Keratinocyte (primary cell): ENCODE data around the gene ZNF362. TPM values are rescaled to one million over a fixed set of nuclear protein-coding genes. Genes with fewer than 3 reads are reported as not detected.

Experiments used
- DNase-seq: peaks from one replicate; pipeline ENCODE4 v3.0.0-alpha.2; 2011; ENCODE audit warnings: low read depth, missing footprints, low spot score
- FAIRE-seq: peaks from 2 replicates; lab custom pipeline; 2011; peaks lifted over from hg19 to GRCh38; lab: Jason Lieb, UNC
- H2AFZ ChIP-seq: 2 replicates; pipeline ENCODE4 v1.6.0; 2012; ENCODE audit warnings: low read length, control low read depth, inconsistent platforms; ENCODE audit not compliant: control insufficient read depth
- H3K27ac ChIP-seq: 2 replicates; pipeline ENCODE4 v1.5.1; 2011; ENCODE audit warnings: low read length; ENCODE audit not compliant: control insufficient read depth, insufficient read depth
- H3K27me3 ChIP-seq: 3 replicates; pipeline ENCODE4 v1.6.0; 2011; ENCODE audit warnings: low read length; ENCODE audit not compliant: control insufficient read depth, insufficient read depth; ENCODE audit errors: extremely low read depth
- H3K36me3 ChIP-seq, 2 experiments: 2 replicates in 1 of 2; 3 replicates in 1 of 2; pipeline ENCODE4 v1.5.1; 2011; ENCODE audit warnings: low read length in 2 of 2, mild to moderate bottlenecking in 1 of 2; ENCODE audit not compliant: control insufficient read depth in 2 of 2, insufficient read depth in 2 of 2; ENCODE audit errors: extremely low read depth in 1 of 2
- H3K4me1 ChIP-seq: 3 replicates; pipeline ENCODE4 v1.5.1; 2011; ENCODE audit warnings: low read length; ENCODE audit not compliant: control insufficient read depth, insufficient read depth; ENCODE audit errors: extremely low read depth
- H3K4me2 ChIP-seq: 3 replicates; pipeline ENCODE4 v1.6.0; 2011; ENCODE audit warnings: low read depth, low read length; ENCODE audit not compliant: control insufficient read depth, insufficient read depth; ENCODE audit errors: extremely low read depth
- H3K4me3 ChIP-seq, 3 experiments: fragments of 200-600 bp in 1 of 3; sonication (generic) in 1 of 3; 2 replicates in 2 of 3; 3 replicates in 1 of 3; pipeline ENCODE4 v1.5.1; 2011 to 2016; ENCODE audit warnings: low read length in 3 of 3, mild to moderate bottlenecking in 3 of 3, control low read depth in 2 of 3, inconsistent platforms in 1 of 3, low read depth in 1 of 3, mixed read lengths in 1 of 3, mixed run types in 1 of 3, moderate library complexity in 1 of 3; ENCODE audit not compliant: control insufficient read depth in 2 of 3, insufficient read depth in 2 of 3; ENCODE audit errors: extremely low read depth in 1 of 3
- H3K79me2 ChIP-seq: 2 replicates; pipeline ENCODE4 v1.6.0; 2012; ENCODE audit warnings: low read length; ENCODE audit not compliant: control insufficient read depth, insufficient read depth
- H3K9ac ChIP-seq: 3 replicates; pipeline ENCODE4 v1.6.0; 2011; ENCODE audit warnings: low read length; ENCODE audit not compliant: control insufficient read depth, insufficient read depth; ENCODE audit errors: extremely low read depth
- H3K9me1 ChIP-seq: 3 replicates; pipeline ENCODE4 v1.6.0; 2011; ENCODE audit warnings: low read length; ENCODE audit not compliant: control insufficient read depth, insufficient read depth; ENCODE audit errors: extremely low read depth
- H3K9me3 ChIP-seq: 2 replicates; pipeline ENCODE4 v1.5.1; 2012; ENCODE audit warnings: low read depth, low read length; ENCODE audit not compliant: control insufficient read depth
- H4K20me1 ChIP-seq: 3 replicates; pipeline ENCODE4 v1.6.0; 2011; ENCODE audit warnings: low read length; ENCODE audit not compliant: control insufficient read depth, insufficient read depth; ENCODE audit errors: extremely low read depth
- EZH2 ChIP-seq: IDR thresholded peaks from one replicate; pipeline ENCODE4 v1.6.1; 2012; ENCODE audit warnings: inconsistent platforms, mild to moderate bottlenecking, low read length, moderate library complexity
- dilution Hi-C: fragments of 300-500 bp; cut with MboI; formaldehyde crosslinking; loops from one replicate; pipeline ENCODE4 v1.7.0; 2020; ENCODE audit warnings: low sequenced_read_pairs; ENCODE audit not compliant: extremely low pct_ligation_motif_present
- polyA plus RNA-seq, 5 experiments: library from polyadenylated mRNA; depleted of rRNA in 3 of 5; stranded (reverse) in 3 of 5; stranded (forward) in 1 of 5; unstranded in 1 of 5; fragments of >200 nt; gene quantifications; 1 replicate in 1 of 5; 2 replicates in 3 of 5; 3 replicates in 1 of 5; pipeline versions ENCODE4 v1.2.1 to v1.2.3, GENCODE V29; 2011 to 2012; ENCODE audit warnings: missing spikeins in 2 of 5, low read depth in 1 of 5, low replicate concordance in 1 of 5
- TF ChIP-seq, protein P1 (sequence below), 3 experiments: IDR thresholded peaks in 1 of 3; conservative IDR thresholded peaks in 1 of 3; optimal IDR thresholded peaks in 1 of 3; 2 replicates in 2 of 3; 3 replicates in 1 of 3; pipeline versions ENCODE3 to v1.5.1; 2011; ENCODE audit warnings: low read length in 3 of 3, mild to moderate bottlenecking in 3 of 3, moderate library complexity in 2 of 3, control low read depth in 1 of 3, inconsistent platforms in 1 of 3; ENCODE audit not compliant: insufficient read depth in 2 of 3; ENCODE audit errors: extremely low read depth in 1 of 3

The ZNF362 gene
- polyA plus RNA-seq, 1 donor (not counting 4 experiments of a cell fraction or from before 2014, with no cell fraction given): 2.2 TPM

DNA sequence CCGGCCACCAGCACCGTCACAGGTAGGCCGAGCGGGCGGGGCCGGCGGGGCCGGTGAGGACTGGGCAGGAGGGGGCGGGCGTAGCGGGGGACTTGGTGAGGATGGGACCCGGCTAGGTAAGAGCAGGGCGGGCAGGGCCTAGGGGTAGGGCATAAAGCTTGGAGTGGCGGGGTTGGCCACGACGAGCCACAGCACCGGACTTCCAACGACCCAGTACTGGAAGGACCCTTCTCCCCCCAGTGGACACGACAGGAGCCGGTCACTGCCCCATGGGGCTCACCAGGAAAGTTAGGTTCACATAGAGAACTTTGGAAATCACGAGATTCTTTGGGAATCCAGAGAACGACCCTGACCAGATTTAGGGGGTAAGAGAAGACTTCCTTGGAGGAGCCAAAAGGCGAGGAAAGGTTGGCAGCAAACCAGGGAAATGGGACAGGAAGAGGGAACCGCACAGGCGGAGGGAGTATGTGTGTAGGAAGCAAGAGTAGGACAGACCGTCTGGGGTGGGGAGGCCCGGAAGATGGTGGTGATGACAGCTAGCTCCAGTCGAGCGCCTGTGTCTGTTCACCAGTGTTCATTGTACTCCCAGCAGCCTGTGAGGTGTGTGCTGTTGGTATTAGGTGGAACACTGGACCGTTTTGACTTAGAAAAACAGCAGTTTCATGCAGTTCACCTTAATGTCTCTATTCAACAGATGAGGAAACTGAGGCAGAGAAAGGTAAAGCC lies 20.4 kb downstream of the ZNF362 start:
- Histone ChIP-seq H3K27me3 (no peaks in the 10 kb centered on the region), H3K9ac (no peak overlapping the region), H4K20me1 (no peaks in the 10 kb centered on the region), H2AFZ (no peak overlapping the region), H3K79me2 (no peaks in the 10 kb centered on the region), H3K4me1 (no peaks in the 10 kb centered on the region), H3K9me1 (no peaks in the 10 kb centered on the region), H3K9me3 (no peaks in the 10 kb centered on the region), H3K36me3 (peaks cover 0 to 4% of the 10 kb centered on the region in 2 experiments), H3K4me2 (no peak overlapping the region), H3K4me3 (no peak overlapping the region), H3K27ac (no peak overlapping the region)
- FAIRE-seq (no peak), DNase-seq (no peak)
- dilution Hi-C loops: no loop called here
- TF ChIP-seq EZH2: no peak
- TF ChIP-seq, protein P1, sequence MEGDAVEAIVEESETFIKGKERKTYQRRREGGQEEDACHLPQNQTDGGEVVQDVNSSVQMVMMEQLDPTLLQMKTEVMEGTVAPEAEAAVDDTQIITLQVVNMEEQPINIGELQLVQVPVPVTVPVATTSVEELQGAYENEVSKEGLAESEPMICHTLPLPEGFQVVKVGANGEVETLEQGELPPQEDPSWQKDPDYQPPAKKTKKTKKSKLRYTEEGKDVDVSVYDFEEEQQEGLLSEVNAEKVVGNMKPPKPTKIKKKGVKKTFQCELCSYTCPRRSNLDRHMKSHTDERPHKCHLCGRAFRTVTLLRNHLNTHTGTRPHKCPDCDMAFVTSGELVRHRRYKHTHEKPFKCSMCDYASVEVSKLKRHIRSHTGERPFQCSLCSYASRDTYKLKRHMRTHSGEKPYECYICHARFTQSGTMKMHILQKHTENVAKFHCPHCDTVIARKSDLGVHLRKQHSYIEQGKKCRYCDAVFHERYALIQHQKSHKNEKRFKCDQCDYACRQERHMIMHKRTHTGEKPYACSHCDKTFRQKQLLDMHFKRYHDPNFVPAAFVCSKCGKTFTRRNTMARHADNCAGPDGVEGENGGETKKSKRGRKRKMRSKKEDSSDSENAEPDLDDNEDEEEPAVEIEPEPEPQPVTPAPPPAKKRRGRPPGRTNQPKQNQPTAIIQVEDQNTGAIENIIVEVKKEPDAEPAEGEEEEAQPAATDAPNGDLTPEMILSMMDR (optimal IDR thresholded peaks at IDR 0.05 in 1 of 3, IDR thresholded peaks at IDR 0.05 in 1 of 3, conservative IDR thresholded peaks at IDR 0.05 in 1 of 3; ENCODE audit: extremely low read depth in 1 of 3, insufficient read depth in 2 of 3, low read length in 3 of 3): no peak

DNA sequence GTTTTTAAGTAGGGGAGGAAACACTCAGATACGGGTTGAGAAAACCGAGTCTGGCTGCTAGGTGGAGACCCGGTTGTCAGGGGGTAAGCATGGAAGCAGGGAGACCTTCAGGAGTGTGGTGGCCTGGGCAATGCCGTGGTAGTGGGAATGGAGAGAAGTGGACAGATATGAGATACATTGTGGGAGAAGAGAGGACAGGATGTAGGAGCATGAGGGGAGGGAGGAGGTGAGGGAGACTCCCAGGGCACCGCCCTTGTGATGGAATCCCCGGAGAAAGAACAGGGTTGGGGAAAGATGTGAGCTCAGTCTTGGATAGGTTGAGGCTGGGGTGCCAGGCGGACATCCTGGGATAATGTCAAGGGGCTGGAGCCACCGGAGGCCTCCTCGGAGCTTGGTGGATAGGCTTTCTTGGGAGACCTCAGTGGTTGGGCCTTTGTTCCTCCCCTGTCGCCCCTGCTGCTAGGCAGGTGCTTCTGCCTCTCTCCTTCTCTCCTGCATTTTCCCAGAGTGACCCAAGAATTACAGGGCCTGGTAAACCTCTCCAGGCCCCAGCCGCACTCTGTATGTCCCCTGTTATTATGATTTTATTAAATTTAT lies 21.3 kb downstream of the ZNF362 start:
- no peaks in the 10 kb centered on the region for H3K9me1 ChIP-seq
- H3K27me3 ChIP-seq: no peaks in the 10 kb centered on the region
- no peaks in the 10 kb centered on the region for H3K9me3 ChIP-seq
- H4K20me1 ChIP-seq: no peaks in the 10 kb centered on the region
- dilution Hi-C loops: no loop called here
- H3K79me2 ChIP-seq: no peaks in the 10 kb centered on the region
- FAIRE-seq: no peak
- no peak overlapping the region for H3K4me2 ChIP-seq
- no peaks in the 10 kb centered on the region for H3K4me1 ChIP-seq
- H2AFZ ChIP-seq: no peak overlapping the region
- H3K27ac ChIP-seq: no peak overlapping the region
- peaks cover 0 to 4% of the 10 kb centered on the region in 2 experiments for H3K36me3 ChIP-seq
- DNase-seq: no peak
- TF ChIP-seq, protein P1 (optimal IDR thresholded peaks at IDR 0.05 in 1 of 3, IDR thresholded peaks at IDR 0.05 in 1 of 3, conservative IDR thresholded peaks at IDR 0.05 in 1 of 3; ENCODE audit: extremely low read depth in 1 of 3, insufficient read depth in 2 of 3, low read length in 3 of 3): no peak
- no peak for TF ChIP-seq EZH2
- H3K4me3 ChIP-seq: no peak overlapping the region
- H3K9ac ChIP-seq: no peak overlapping the region
